Nephron (organoid): Measurements from ENCODE around the gene CFAP20DC.

Source experiments
- H3K27ac Mint-ChIP-seq, 3 experiments: 2 replicates each; pipeline ENCODE4 v1.8.0; 2020; ENCODE audit warnings: mixed read lengths in 3 of 3, mild to moderate bottlenecking in 2 of 3, moderate library complexity in 1 of 3
- H3K27me3 Mint-ChIP-seq: 2 replicates; pipeline ENCODE4 v1.8.0; 2021; ENCODE audit warnings: low read depth, mild to moderate bottlenecking, moderate library complexity, mixed read lengths
- H3K36me3 Mint-ChIP-seq: 2 replicates; pipeline ENCODE4 v1.8.0; 2020; ENCODE audit warnings: low read depth, mixed read lengths
- H3K4me1 Mint-ChIP-seq: 2 replicates; pipeline ENCODE4 v1.8.0; 2020; ENCODE audit warnings: mixed read lengths
- H3K4me3 Mint-ChIP-seq, 3 experiments: 2 replicates each; pipeline ENCODE4 v1.8.0; 2020; ENCODE audit warnings: mild to moderate bottlenecking in 3 of 3, mixed read lengths in 3 of 3, moderate library complexity in 2 of 3
- H3K9me3 Mint-ChIP-seq: 2 replicates; pipeline ENCODE4 v1.8.0; 2020; ENCODE audit warnings: mixed read lengths
- CTCF ChIP-seq, 3 experiments: fragments of 200-600 bp; sonication (generic); IDR thresholded peaks; one replicate each; pipeline ENCODE4 v1.5.0; 2021; ENCODE audit warnings: antibody characterized with exemption in 3 of 3; ENCODE audit not compliant: unreplicated experiment in 3 of 3

CFAP20DC gene

GRCh38 chr3:59046839-59047238, 3.0 kb downstream of the CFAP20DC start:
- TF ChIP-seq CTCF (IDR thresholded peaks at IDR 0.05; ENCODE audit: unreplicated experiment in 3 of 3) = no peak
- H3K27ac Mint-ChIP-seq = peak overlapping the region in 2 of 3 experiments; percentile 0 to 52
- H3K36me3 Mint-ChIP-seq = no peaks in the 10 kb centered on the region
- H3K9me3 Mint-ChIP-seq = no peaks in the 10 kb centered on the region
- H3K4me1 Mint-ChIP-seq = peaks cover 18% of the 10 kb centered on the region
- peak overlapping the region in 1 of 3 experiments; percentile 44 for H3K4me3 Mint-ChIP-seq
- H3K27me3 Mint-ChIP-seq = no peaks in the 10 kb centered on the region

GRCh38 chr3:59043391-59043790, 6.4 kb downstream of the CFAP20DC start:
- H3K4me1 Mint-ChIP-seq = peaks cover 13% of the 10 kb centered on the region
- no peaks in the 10 kb centered on the region for H3K9me3 Mint-ChIP-seq
- H3K4me3 Mint-ChIP-seq = no peak overlapping the region
- no peaks in the 10 kb centered on the region for H3K36me3 Mint-ChIP-seq
- no peaks in the 10 kb centered on the region for H3K27me3 Mint-ChIP-seq
- H3K27ac Mint-ChIP-seq = no peak overlapping the region
- TF ChIP-seq CTCF (IDR thresholded peaks at IDR 0.05; ENCODE audit: unreplicated experiment in 3 of 3) = no peak

- no peak for TF ChIP-seq CTCF (IDR thresholded peaks at IDR 0.05; ENCODE audit: unreplicated experiment in 3 of 3)
Measured at GRCh38 chr3:59040902-59041301, 8.9 kb downstream of the CFAP20DC start.

GRCh38 chr3:59027607-59028006, 22.2 kb downstream of the CFAP20DC start:
- H3K27ac Mint-ChIP-seq = no peak overlapping the region
- no peaks in the 10 kb centered on the region for H3K4me1 Mint-ChIP-seq
- TF ChIP-seq CTCF (IDR thresholded peaks at IDR 0.05; ENCODE audit: unreplicated experiment in 3 of 3) = no peak
- no peaks in the 10 kb centered on the region for H3K27me3 Mint-ChIP-seq
- no peaks in the 10 kb centered on the region for H3K36me3 Mint-ChIP-seq
- no peak overlapping the region for H3K4me3 Mint-ChIP-seq
- H3K9me3 Mint-ChIP-seq = no peaks in the 10 kb centered on the region

More at GRCh38 chr3:59040902-59041301, 8.9 kb downstream of the CFAP20DC start:
- Mint-ChIP-seq H3K27ac (peak overlapping the region in 1 of 3 experiments; percentile 41), H3K4me3 (no peak overlapping the region), H3K27me3 (no peaks in the 10 kb centered on the region), H3K9me3 (no peaks in the 10 kb centered on the region), H3K36me3 (peaks cover 13% of the 10 kb centered on the region), H3K4me1 (no peaks in the 10 kb centered on the region)

- Mint-ChIP-seq H3K27ac (no peak overlapping the region), H3K4me3 (no peak overlapping the region), H3K36me3 (no peaks in the 10 kb centered on the region), H3K27me3 (no peaks in the 10 kb centered on the region), H3K4me1 (no peaks in the 10 kb centered on the region), H3K9me3 (no peaks in the 10 kb centered on the region)
- TF ChIP-seq CTCF (IDR thresholded peaks at IDR 0.05; ENCODE audit: unreplicated experiment in 3 of 3) = no peak
Measured at GRCh38 chr3:59023612-59024011, 26.2 kb downstream of the CFAP20DC start.

GRCh38 chr3:59017617-59017984, 32.2 kb downstream of the CFAP20DC start:
- Mint-ChIP-seq H3K27me3 (no peaks in the 10 kb centered on the region), H3K27ac (peak overlapping the region; percentile 5 to 47 (median 38)), H3K4me1 (peaks cover 4% of the 10 kb centered on the region), H3K4me3 (no peak overlapping the region), H3K36me3 (no peaks in the 10 kb centered on the region), H3K9me3 (no peaks in the 10 kb centered on the region)
- TF ChIP-seq CTCF (IDR thresholded peaks at IDR 0.05; ENCODE audit: unreplicated experiment in 3 of 3) = no peak
